GM12891 (cell line): ENCODE results near the gene OSM.

Source experiments
- PAX5 ChIP-seq: IDR thresholded peaks from 2 replicates; pipeline ENCODE4 v1.6.1; 2011; ENCODE audit warnings: low read length, moderate library complexity, mild to moderate bottlenecking; ENCODE audit not compliant: insufficient read depth, severe bottlenecking
- POU2F2 ChIP-seq: IDR thresholded peaks from 2 replicates; pipeline ENCODE4 v1.6.1; 2011; ENCODE audit warnings: low read depth, mild to moderate bottlenecking, control low read depth, low read length, moderate library complexity
- SPI1 ChIP-seq: IDR thresholded peaks from 2 replicates; pipeline ENCODE4 v1.6.1; 2011; ENCODE audit warnings: low read depth, low read length, control low read depth
- TAF1 ChIP-seq: IDR thresholded peaks from 2 replicates; pipeline ENCODE4 v1.6.1; 2011; ENCODE audit warnings: low read depth, low read length, control low read depth

- TF ChIP-seq POU2F2: no peak
- TF ChIP-seq TAF1: no peak
- TF ChIP-seq SPI1: no peak
- no peak for TF ChIP-seq PAX5
Observed at GRCh38 chr22:30283342-30283741, 16.7 kb upstream of the OSM start.
